ENCODE data around the gene SHROOM3.
A peak's percentile ranks its signal among the peaks of the same experiment; 100 is the strongest.

The SHROOM3 gene

GRCh38 chr4:76540486-76540885, 105.5 kb downstream of the SHROOM3 start:
- TF ChIP-seq, protein P1, sequence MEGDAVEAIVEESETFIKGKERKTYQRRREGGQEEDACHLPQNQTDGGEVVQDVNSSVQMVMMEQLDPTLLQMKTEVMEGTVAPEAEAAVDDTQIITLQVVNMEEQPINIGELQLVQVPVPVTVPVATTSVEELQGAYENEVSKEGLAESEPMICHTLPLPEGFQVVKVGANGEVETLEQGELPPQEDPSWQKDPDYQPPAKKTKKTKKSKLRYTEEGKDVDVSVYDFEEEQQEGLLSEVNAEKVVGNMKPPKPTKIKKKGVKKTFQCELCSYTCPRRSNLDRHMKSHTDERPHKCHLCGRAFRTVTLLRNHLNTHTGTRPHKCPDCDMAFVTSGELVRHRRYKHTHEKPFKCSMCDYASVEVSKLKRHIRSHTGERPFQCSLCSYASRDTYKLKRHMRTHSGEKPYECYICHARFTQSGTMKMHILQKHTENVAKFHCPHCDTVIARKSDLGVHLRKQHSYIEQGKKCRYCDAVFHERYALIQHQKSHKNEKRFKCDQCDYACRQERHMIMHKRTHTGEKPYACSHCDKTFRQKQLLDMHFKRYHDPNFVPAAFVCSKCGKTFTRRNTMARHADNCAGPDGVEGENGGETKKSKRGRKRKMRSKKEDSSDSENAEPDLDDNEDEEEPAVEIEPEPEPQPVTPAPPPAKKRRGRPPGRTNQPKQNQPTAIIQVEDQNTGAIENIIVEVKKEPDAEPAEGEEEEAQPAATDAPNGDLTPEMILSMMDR (IDR thresholded peaks at IDR 0.05; ENCODE audit: low read depth, low read length) = no peak
- TF ChIP-seq POLR2A (IDR thresholded peaks at IDR 0.05; ENCODE audit: extremely low read depth, insufficient read length) (no peak), MYC (IDR thresholded peaks at IDR 0.05; ENCODE audit: low read depth, low read length) (no peak), MAX (IDR thresholded peaks at IDR 0.05; ENCODE audit: low read depth, low read length) (no peak)
- no peak for DNase-seq (ENCODE audit: low read depth)
- H3K4me3 ChIP-seq (ENCODE audit: low read depth, low read length) = no peak overlapping the region

GRCh38 chr4:76543378-76543777, 108.3 kb downstream of the SHROOM3 start:
- TF ChIP-seq, protein P1 (IDR thresholded peaks at IDR 0.05; ENCODE audit: low read depth, low read length) = no peak
- TF ChIP-seq MAX (IDR thresholded peaks at IDR 0.05; ENCODE audit: low read depth, low read length) = no peak
- no peak for DNase-seq (ENCODE audit: low read depth)
- no peak overlapping the region for H3K4me3 ChIP-seq (ENCODE audit: low read depth, low read length)

DNA sequence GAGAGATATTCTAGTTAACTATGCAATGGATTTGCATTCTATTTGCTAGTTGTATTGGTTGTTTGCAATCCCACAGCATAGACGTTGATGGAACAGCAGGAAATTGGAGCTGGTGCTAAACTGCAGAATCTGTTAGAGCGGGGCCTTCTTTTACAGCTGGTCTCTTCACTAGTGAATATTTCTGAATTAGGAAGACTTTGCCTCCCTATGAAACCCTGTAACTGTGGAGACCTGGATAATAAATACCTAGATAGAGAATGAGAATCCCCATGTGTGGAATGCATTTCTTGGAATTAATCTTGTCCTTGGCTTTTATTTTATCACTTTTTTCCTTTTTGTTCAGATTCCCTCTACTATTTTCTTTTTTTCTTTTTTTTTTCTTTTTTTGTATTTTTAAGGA, 109.7 kb downstream of the SHROOM3 start:
- no peak for DNase-seq (ENCODE audit: low read depth)
- TF ChIP-seq MYC (IDR thresholded peaks at IDR 0.05; ENCODE audit: low read depth, low read length) (no peak), POLR2A (IDR thresholded peaks at IDR 0.05; ENCODE audit: extremely low read depth, insufficient read length) (no peak), MAX (IDR thresholded peaks at IDR 0.05; ENCODE audit: low read depth, low read length) (no peak)
- TF ChIP-seq, protein P1 (IDR thresholded peaks at IDR 0.05; ENCODE audit: low read depth, low read length) = no peak
- H3K4me3 ChIP-seq (ENCODE audit: low read depth, low read length) = no peak overlapping the region

DNA sequence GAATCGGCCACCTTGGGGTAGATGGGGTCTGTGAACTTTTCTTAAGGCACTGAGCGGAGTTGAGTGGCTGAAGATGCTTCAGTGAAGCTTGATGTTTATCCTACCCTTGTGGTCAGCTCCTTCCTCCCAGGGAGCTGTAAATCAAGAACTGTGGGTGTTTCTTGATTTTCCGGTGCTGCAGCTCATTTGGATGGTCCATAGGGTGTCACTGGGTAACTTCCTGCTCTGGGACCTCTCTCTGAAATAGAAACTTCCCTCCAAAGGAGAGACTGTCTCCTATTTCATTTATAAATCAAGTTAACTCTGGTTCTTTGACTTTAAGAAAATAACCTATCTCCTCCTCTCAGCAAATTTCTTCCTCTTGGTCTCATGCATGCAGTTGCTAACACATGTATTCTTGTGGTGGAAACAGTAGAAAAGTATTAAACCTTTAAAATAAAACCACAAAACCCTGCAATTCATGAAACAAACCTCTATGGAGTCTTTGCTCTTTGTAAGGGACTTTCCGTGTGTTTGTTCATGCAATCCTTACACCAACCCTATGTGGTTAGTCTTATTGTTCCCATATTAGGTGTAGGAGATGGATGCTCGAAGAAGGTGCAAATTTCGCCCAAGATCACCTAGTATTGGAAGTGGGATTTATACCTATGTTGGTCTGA, 110.3 kb downstream of the SHROOM3 start:
- TF ChIP-seq POLR2A (IDR thresholded peaks at IDR 0.05; ENCODE audit: extremely low read depth, insufficient read length) = no peak
- TF ChIP-seq MYC (IDR thresholded peaks at IDR 0.05; ENCODE audit: low read depth, low read length) = no peak
- TF ChIP-seq MAX (IDR thresholded peaks at IDR 0.05; ENCODE audit: low read depth, low read length) = no peak
- TF ChIP-seq, protein P1 (IDR thresholded peaks at IDR 0.05; ENCODE audit: low read depth, low read length) = no peak
- no peak overlapping the region for H3K4me3 ChIP-seq (ENCODE audit: low read depth, low read length)
- DNase-seq (ENCODE audit: low read depth) = peak; percentile 15

GRCh38 chr4:76546327-76546726, 111.3 kb downstream of the SHROOM3 start:
- no peak for DNase-seq (ENCODE audit: low read depth)
- no peak for TF ChIP-seq POLR2A (IDR thresholded peaks at IDR 0.05; ENCODE audit: extremely low read depth, insufficient read length)
- no peak for TF ChIP-seq MAX (IDR thresholded peaks at IDR 0.05; ENCODE audit: low read depth, low read length)
- TF ChIP-seq, protein P1 (IDR thresholded peaks at IDR 0.05; ENCODE audit: low read depth, low read length) = no peak
- no peak for TF ChIP-seq MYC (IDR thresholded peaks at IDR 0.05; ENCODE audit: low read depth, low read length)
- no peak overlapping the region for H3K4me3 ChIP-seq (ENCODE audit: low read depth, low read length)

Data from NB4 (cell line).